Psoas muscle (tissue), 8 donors: ENCODE measurements around the gene PKIG. TPM values are rescaled to one million over a fixed set of nuclear protein-coding genes. Genes with fewer than 3 reads are reported as not detected.
"Not testable (repeated sequence)": the region's sequence is repeated elsewhere in the genome, so short reads cannot be mapped to it uniquely, and the experiment has no call there.

Experiments used
- ATAC-seq, 4 donors: fragments of 200-7000 bp; cut with Tn5 transposase; one replicate each; pipeline ENCODE4 v1.9.1; 2020; ENCODE audit warnings: moderate library complexity in 3 of 4, mild to moderate bottlenecking in 2 of 4
- DNase-seq, 2 donors: peaks; one replicate each; pipeline ENCODE4 v3.0.0-alpha.2; 2020
- H3K27ac ChIP-seq: fragments of 200-600 bp; one replicate; pipeline ENCODE4 v1.8.0; 2022
- H3K27me3 ChIP-seq, 3 donors: fragments of 200-600 bp in 1 of 3; one replicate each; pipeline versions ENCODE4 v1.6.1 to v1.8.0; 2013 to 2022; ENCODE audit warnings: low read length in 2 of 3, mild to moderate bottlenecking in 2 of 3, moderate library complexity in 1 of 3; ENCODE audit not compliant: insufficient read depth in 3 of 3
- H3K36me3 ChIP-seq, 2 donors: fragments of 200-600 bp in 1 of 2; one replicate each; pipeline versions ENCODE4 v1.6.1 to v1.8.0; 2013 to 2022; ENCODE audit warnings: low read depth in 1 of 2, mild to moderate bottlenecking in 1 of 2, moderate library complexity in 1 of 2; ENCODE audit not compliant: insufficient read depth in 1 of 2
- H3K4me1 ChIP-seq: fragments of 200-600 bp; one replicate; pipeline ENCODE4 v1.8.0; 2022
- H3K4me3 ChIP-seq: fragments of 200-600 bp; one replicate; pipeline ENCODE4 v1.8.0; 2022; ENCODE audit warnings: mild to moderate bottlenecking
- H3K9me3 ChIP-seq: fragments of 200-600 bp; one replicate; pipeline ENCODE4 v1.8.0; 2022
- CTCF ChIP-seq: fragments of 200-600 bp; IDR thresholded peaks from one replicate; pipeline ENCODE4 v1.8.0; 2022; ENCODE audit warnings: antibody characterized with exemption
- WGBS, 3 donors: extraction: QIAGEN DNeasy Blood & Tissue Kit; methylation state at CpG; one replicate each; pipeline versions ENCODE4 v1.1.6 to v1.1.7; 2013; 5-methylcytosine and 5-hydroxymethylcytosine counted together
- intact Hi-C, 2 donors: fragments of 100-400 bp; cut with DNase I; formaldehyde crosslinking; loops; one replicate each; pipeline versions ENCODE4 v1.11.0 to v1.14.2; 2022
- polyA plus RNA-seq, 3 donors: library from polyadenylated mRNA; stranded (reverse); fragments of 200-250 nt; gene quantifications; one replicate each; pipeline ENCODE4 v1.2.3, GENCODE V29; 2013
- total RNA-seq, 4 donors: library from RNA; stranded (reverse); fragmentation: NEBNext Ultra II Directional in 2 of 4; extraction: Animal tissue kit (Norgen Biotek cat#: 25700) in 2 of 4; gene quantifications; one replicate each; pipeline versions ENCODE4 v1.2.1 to v1.2.4, GENCODE V29; 2021 to 2023
- donor health status: healthy with polysubstance abuse.
- donor health status: DM: no; HTN: no; CAD: no; lungs with moderate emphysema.
- donor health status: Bipolar disorder and iron deficiency.
- donor health status: healthy.
- donor health status: DM: yes; HTN: yes; CAD: no.
- donor health status: DM: no; HTN: no; CAD: no.
- donor health status: DM: no; HTN: no; CAD: no.
- donor health status: DM: yes; HTN: yes; CAD: no.

Gene PKIG
- total and polyA plus RNA-seq, 7 donors, result 33.5 to 134 (median 105) TPM

GRCh38 chr20:44552950-44553908, 29.1 kb upstream of the PKIG start:
- intact Hi-C loops, result loop anchor here in 1 of 2 donors (1.0 kb wide), 1 partner anchor 20 kb away; no protein-coding TSS in a partner anchor
- ATAC-seq, result peak; percentile 80 to 91 (median 88)
- TF ChIP-seq CTCF, result no peak
- Histone ChIP-seq H3K4me3 (peak overlapping the region; percentile 44), H3K36me3 (no peaks in the 10 kb centered on the region), H3K4me1 (peaks cover 48% of the 10 kb centered on the region), H3K27ac (peak overlapping the region; percentile 95), H3K9me3 (no peaks in the 10 kb centered on the region), H3K27me3 (no peaks in the 10 kb centered on the region)
- DNase-seq, result no peak
- 25 to 48% (median 26%) methylated on average over 6 of the region's 6 CpGs for whole genome bisulfite sequencing, 3 donors

GRCh38 chr20:44559302-44559701, 23.1 kb upstream of the PKIG start:
- H3K4me3 ChIP-seq, result no peak overlapping the region
- peak in 1 of 4 donors; percentile 59 for ATAC-seq
- H3K27me3 ChIP-seq, result no peaks in the 10 kb centered on the region
- TF ChIP-seq CTCF, result no peak
- peaks cover 29% of the 10 kb centered on the region for H3K4me1 ChIP-seq
- no peak for DNase-seq
- intact Hi-C loops, result no loop called here
- H3K36me3 ChIP-seq, result no peaks in the 10 kb centered on the region
- no peaks in the 10 kb centered on the region for H3K9me3 ChIP-seq
- no peak overlapping the region for H3K27ac ChIP-seq

- Histone ChIP-seq H3K4me3 (no peak overlapping the region), H3K27me3 (no peaks in the 10 kb centered on the region), H3K27ac (no peak overlapping the region), H3K9me3 (no peaks in the 10 kb centered on the region), H3K4me1 (peaks cover 23% of the 10 kb centered on the region), H3K36me3 (no peaks in the 10 kb centered on the region)
- no peak for ATAC-seq
- WGBS, 3 donors, result 84 to 91% (median 88%) methylated on average over 2 of the region's 2 CpGs
- TF ChIP-seq CTCF, result no peak
- intact Hi-C loops, result no loop called here
- no peak for DNase-seq
Observed at GRCh38 chr20:44560229-44560628, 22.1 kb upstream of the PKIG start.

- H3K27ac ChIP-seq, H3K27me3 ChIP-seq, ATAC-seq, intact Hi-C loops, H3K36me3 ChIP-seq, H3K9me3 ChIP-seq, H3K4me3 ChIP-seq, DNase-seq: not testable (repeated sequence)
- H3K4me1 ChIP-seq, result peaks cover 17% of the 10 kb centered on the region
- 82 to 93% (median 86%) methylated on average over 6 of the region's 6 CpGs for WGBS, 3 donors
Observed at GRCh38 chr20:44560818-44561217, 21.6 kb upstream of the PKIG start.

- ATAC-seq (no peak), DNase-seq (no peak)
- Histone ChIP-seq H3K4me1 (peaks cover 12% of the 10 kb centered on the region), H3K9me3 (no peaks in the 10 kb centered on the region), H3K27me3 (no peaks in the 10 kb centered on the region), H3K27ac (no peak overlapping the region), H3K4me3 (no peak overlapping the region), H3K36me3 (no peaks in the 10 kb centered on the region)
- TF ChIP-seq CTCF, result no peak
- intact Hi-C loops, result no loop called here
Observed at GRCh38 chr20:44561876-44562275, 20.5 kb upstream of the PKIG start.
